Measurements from ENCODE around the gene ENTPD2.

ENTPD2 gene

DNA sequence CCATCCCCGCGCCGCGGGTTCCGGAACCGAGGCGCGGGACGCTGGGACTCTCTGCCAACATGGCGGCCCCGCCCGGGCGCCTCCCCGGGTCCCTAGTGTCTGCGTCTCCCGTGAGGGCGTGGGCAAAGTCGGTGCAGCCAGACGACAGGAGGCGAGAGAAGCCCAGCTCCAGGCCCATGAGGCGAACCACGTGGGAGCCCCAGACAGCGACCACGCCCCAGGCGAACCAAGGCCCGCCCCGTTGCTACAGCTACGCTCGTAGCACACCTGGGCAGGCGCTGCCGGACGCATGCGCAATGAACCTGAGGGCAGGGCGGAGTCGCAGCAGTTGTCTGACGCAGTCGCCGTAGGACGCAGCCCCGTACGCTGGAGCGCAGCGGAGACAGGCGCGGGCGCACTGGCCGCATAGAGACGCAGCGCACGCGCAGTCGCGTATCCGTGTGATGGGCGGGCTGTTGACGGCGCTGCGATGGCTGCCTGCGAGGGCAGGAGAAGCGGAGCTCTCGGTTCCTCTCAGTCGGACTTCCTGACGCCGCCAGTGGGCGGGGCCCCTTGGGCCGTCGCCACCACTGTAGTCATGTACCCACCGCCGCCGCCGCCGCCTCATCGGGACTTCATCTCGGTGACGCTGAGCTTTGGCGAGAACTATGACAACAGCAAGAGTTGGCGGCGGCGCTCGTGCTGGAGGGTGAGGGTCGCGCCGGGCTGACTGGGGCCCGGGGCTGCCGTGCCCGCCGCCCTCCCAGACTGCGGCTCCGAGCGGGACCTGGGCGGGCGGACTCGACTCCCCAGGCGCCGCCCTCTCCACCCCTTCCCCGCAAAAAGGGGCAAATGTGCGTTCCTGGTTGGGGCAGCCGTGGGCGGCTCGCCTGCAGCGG, 32.9 kb upstream of the ENTPD2 start, which contains the start of gene MAN1B1:
TSS of gene MAN1B1 (plus strand) at position 455 of the 878 bp plus-strand sequence. CDS start at position 470, 15 bp downstream.
- WGBS: under 1% methylated on average over 101 of the region's 101 CpGs
- Histone ChIP-seq H3K27ac (ENCODE audit: low read depth, low read length) (peak within 1 kb of the TSS; percentile 59), H3K9ac (ENCODE audit: low read depth, low read length) (peak within 1 kb of the TSS; percentile 74), H3K36me3 (ENCODE audit: insufficient read depth, low read length) (peaks cover 16% of the 10 kb centered on the region), H3K4me3 (ENCODE audit: low read length) (peak within 1 kb of the TSS; percentile 68), H3K27me3 (ENCODE audit: insufficient read depth, low read length) (peaks cover 5% of the 10 kb centered on the region), H3K4me1 (ENCODE audit: insufficient read depth, low read length) (peaks cover 13% of the 10 kb centered on the region), H3K9me3 (ENCODE audit: insufficient read depth, low read depth, low read length) (no peaks in the 10 kb centered on the region)

DNA sequence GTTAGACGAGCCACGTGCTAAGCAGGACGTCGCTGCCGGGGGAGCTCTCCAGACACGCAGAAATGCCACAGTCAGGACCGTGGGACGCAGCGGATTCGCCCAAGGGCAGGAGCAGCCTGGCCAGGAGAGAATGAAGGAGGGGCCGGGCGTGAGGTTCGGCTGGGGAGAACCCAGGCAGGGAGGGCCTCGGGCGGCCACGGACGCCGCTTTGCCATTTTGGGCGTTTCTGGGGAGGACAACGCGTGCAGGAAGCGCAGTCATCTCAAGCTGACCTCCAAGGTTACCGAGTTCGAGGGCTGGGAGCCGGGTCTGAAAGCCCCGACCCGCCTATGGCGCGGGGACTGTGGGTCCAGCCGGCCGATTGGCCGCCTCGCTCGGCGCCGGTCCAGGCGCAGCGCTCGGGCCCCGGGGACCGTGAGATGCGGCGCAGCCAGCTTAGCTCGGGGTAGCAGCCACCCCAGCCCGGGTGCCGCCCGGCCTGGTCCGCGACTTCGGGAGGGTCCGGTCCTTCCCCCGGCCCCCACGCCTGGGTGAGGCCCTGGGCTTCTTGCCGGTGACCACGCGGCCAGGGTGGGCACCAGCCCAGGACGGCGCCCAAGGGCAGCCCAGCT, 32.2 kb upstream of the ENTPD2 start:
- 6% methylated on average over 58 of the region's 58 CpGs for WGBS
- H3K36me3 ChIP-seq (ENCODE audit: insufficient read depth, low read length): peaks cover 15% of the 10 kb centered on the region
- peak overlapping the region; percentile 68 for H3K4me3 ChIP-seq (ENCODE audit: low read length)
- no peaks in the 10 kb centered on the region for H3K9me3 ChIP-seq (ENCODE audit: insufficient read depth, low read depth, low read length)
- H3K27ac ChIP-seq (ENCODE audit: low read depth, low read length): peak overlapping the region; percentile 46
- peaks cover 13% of the 10 kb centered on the region for H3K4me1 ChIP-seq (ENCODE audit: insufficient read depth, low read length)
- peaks cover 5% of the 10 kb centered on the region for H3K27me3 ChIP-seq (ENCODE audit: insufficient read depth, low read length)
- peak overlapping the region; percentile 74 for H3K9ac ChIP-seq (ENCODE audit: low read depth, low read length)

DNA sequence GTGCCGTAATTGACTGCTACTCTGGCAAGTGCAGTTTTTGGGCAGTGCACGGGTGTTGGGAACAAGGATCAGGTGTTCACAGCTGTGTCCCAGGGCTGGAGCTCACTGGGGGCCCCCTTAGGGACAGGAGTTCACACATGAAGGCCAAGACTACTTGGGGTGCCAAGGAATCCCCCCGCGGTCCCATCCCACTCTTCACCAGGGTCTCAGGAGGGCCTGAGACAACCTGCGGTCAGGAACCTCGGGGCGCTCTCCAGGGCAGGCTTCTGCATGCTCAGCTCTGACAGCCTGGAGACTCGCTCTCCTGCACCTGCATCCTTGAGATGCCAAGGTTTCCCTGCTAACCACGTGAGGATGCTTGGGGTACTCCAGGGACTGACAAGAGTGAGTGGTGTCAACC, 30.7 kb upstream of the ENTPD2 start:
- Histone ChIP-seq H3K9me3 (ENCODE audit: insufficient read depth, low read depth, low read length) (no peaks in the 10 kb centered on the region), H3K9ac (ENCODE audit: low read depth, low read length) (no peak overlapping the region), H3K27ac (ENCODE audit: low read depth, low read length) (no peak overlapping the region), H3K4me3 (ENCODE audit: low read length) (no peak overlapping the region), H3K36me3 (ENCODE audit: insufficient read depth, low read length) (peaks cover 10% of the 10 kb centered on the region), H3K4me1 (ENCODE audit: insufficient read depth, low read length) (peaks cover 13% of the 10 kb centered on the region), H3K27me3 (ENCODE audit: insufficient read depth, low read length) (peaks cover 15% of the 10 kb centered on the region)
- 82% methylated on average over 9 of the region's 9 CpGs for WGBS

- peaks cover 3% of the 10 kb centered on the region for H3K36me3 ChIP-seq (ENCODE audit: insufficient read depth, low read length)
- H3K4me3 ChIP-seq (ENCODE audit: low read length): no peak overlapping the region
- H3K27me3 ChIP-seq (ENCODE audit: insufficient read depth, low read length): peaks cover 25% of the 10 kb centered on the region
- 58% methylated on average over 12 of the region's 12 CpGs for WGBS
- no peaks in the 10 kb centered on the region for H3K9me3 ChIP-seq (ENCODE audit: insufficient read depth, low read depth, low read length)
- peak overlapping the region; percentile 24; the same call in 1 of the 2 replicates for H3K9ac ChIP-seq (ENCODE audit: low read depth, low read length)
- peaks cover 15% of the 10 kb centered on the region for H3K4me1 ChIP-seq (ENCODE audit: insufficient read depth, low read length)
- H3K27ac ChIP-seq (ENCODE audit: low read depth, low read length): no peak overlapping the region
Observed at GRCh38 chr9:137083394-137084004, 29.6 kb upstream of the ENTPD2 start.

- whole genome bisulfite sequencing: 90% methylated on average over 8 of the region's 8 CpGs
- Histone ChIP-seq H3K9me3 (ENCODE audit: insufficient read depth, low read depth, low read length) (no peaks in the 10 kb centered on the region), H3K4me3 (ENCODE audit: low read length) (no peak overlapping the region), H3K9ac (ENCODE audit: low read depth, low read length) (no peak overlapping the region), H3K4me1 (ENCODE audit: insufficient read depth, low read length) (peaks cover 15% of the 10 kb centered on the region), H3K27ac (ENCODE audit: low read depth, low read length) (no peak overlapping the region), H3K27me3 (ENCODE audit: insufficient read depth, low read length) (peaks cover 31% of the 10 kb centered on the region), H3K36me3 (ENCODE audit: insufficient read depth, low read length) (no peaks in the 10 kb centered on the region)
Observed at GRCh38 chr9:137082925-137083290, 29.0 kb upstream of the ENTPD2 start.

DNA sequence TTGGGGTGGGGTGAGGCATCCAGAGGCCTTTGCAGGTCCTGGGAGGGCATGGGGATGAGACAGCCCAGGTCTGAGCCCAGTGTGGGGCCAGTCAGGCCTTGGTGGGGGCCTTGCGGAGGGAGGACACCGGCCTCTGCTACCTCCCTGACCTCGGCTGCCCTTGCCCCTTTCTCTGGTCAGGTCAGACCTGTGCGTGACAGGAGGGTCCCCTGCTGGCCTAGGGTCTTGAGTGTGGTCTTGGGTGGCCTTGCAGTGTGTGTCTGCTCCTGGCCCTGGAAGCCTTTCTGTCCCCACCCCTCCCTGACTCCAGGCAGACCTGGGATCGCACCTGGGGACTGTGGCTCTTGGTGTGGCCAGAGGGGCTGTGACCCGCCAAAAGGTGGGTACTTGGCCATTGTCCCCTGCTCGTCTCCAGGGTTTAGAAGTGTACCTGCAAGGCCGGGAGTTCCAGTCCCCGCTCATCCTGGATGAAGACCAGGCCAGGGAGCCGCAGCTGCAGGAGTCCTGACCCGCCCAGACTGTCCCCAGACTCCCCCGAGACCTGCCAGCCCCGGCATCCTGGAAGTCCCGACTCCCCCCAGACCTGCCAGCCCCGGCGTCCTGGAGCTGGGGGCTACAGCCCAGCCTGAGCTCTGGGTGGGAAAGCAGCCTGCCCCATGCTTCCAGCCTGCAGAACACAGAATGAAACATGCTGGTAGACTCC, 28.5 kb upstream of the ENTPD2 start:
- no peak overlapping the region for H3K4me3 ChIP-seq (ENCODE audit: low read length)

GRCh38 chr9:137080260-137081122, 26.6 kb upstream of the ENTPD2 start:
- H3K36me3 ChIP-seq (ENCODE audit: insufficient read depth, low read length): no peaks in the 10 kb centered on the region
- H3K9ac ChIP-seq (ENCODE audit: low read depth, low read length): no peak overlapping the region
- 92% methylated on average over 24 of the region's 24 CpGs for WGBS
- H3K27ac ChIP-seq (ENCODE audit: low read depth, low read length): no peak overlapping the region
- peaks cover 10% of the 10 kb centered on the region; the same call in 1 of the 2 replicates for H3K4me1 ChIP-seq (ENCODE audit: insufficient read depth, low read length)
- H3K4me3 ChIP-seq (ENCODE audit: low read length): no peak overlapping the region
- no peaks in the 10 kb centered on the region for H3K9me3 ChIP-seq (ENCODE audit: insufficient read depth, low read depth, low read length)
- peaks cover 41% of the 10 kb centered on the region for H3K27me3 ChIP-seq (ENCODE audit: insufficient read depth, low read length)

More for the DNA sequence above, 28.5 kb upstream of the ENTPD2 start:
- Histone ChIP-seq H3K9me3 (ENCODE audit: insufficient read depth, low read depth, low read length) (no peaks in the 10 kb centered on the region), H3K36me3 (ENCODE audit: insufficient read depth, low read length) (no peaks in the 10 kb centered on the region), H3K27ac (ENCODE audit: low read depth, low read length) (no peak overlapping the region), H3K4me1 (ENCODE audit: insufficient read depth, low read length) (peaks cover 10% of the 10 kb centered on the region; the same call in 1 of the 2 replicates), H3K9ac (ENCODE audit: low read depth, low read length) (no peak overlapping the region), H3K27me3 (ENCODE audit: insufficient read depth, low read length) (peaks cover 35% of the 10 kb centered on the region)
- WGBS: 95% methylated on average over 16 of the region's 16 CpGs

- Histone ChIP-seq H3K9ac (ENCODE audit: low read depth, low read length) (no peak overlapping the region), H3K4me1 (ENCODE audit: insufficient read depth, low read length) (peaks cover 14% of the 10 kb centered on the region), H3K27me3 (ENCODE audit: insufficient read depth, low read length) (peaks cover 41% of the 10 kb centered on the region), H3K4me3 (ENCODE audit: low read length) (no peak overlapping the region), H3K9me3 (ENCODE audit: insufficient read depth, low read depth, low read length) (no peaks in the 10 kb centered on the region), H3K27ac (ENCODE audit: low read depth, low read length) (no peak overlapping the region), H3K36me3 (ENCODE audit: insufficient read depth, low read length) (no peaks in the 10 kb centered on the region)
- 85% methylated on average over 13 of the region's 13 CpGs for WGBS
Observed at GRCh38 chr9:137079401-137079787, 25.5 kb upstream of the ENTPD2 start.

DNA sequence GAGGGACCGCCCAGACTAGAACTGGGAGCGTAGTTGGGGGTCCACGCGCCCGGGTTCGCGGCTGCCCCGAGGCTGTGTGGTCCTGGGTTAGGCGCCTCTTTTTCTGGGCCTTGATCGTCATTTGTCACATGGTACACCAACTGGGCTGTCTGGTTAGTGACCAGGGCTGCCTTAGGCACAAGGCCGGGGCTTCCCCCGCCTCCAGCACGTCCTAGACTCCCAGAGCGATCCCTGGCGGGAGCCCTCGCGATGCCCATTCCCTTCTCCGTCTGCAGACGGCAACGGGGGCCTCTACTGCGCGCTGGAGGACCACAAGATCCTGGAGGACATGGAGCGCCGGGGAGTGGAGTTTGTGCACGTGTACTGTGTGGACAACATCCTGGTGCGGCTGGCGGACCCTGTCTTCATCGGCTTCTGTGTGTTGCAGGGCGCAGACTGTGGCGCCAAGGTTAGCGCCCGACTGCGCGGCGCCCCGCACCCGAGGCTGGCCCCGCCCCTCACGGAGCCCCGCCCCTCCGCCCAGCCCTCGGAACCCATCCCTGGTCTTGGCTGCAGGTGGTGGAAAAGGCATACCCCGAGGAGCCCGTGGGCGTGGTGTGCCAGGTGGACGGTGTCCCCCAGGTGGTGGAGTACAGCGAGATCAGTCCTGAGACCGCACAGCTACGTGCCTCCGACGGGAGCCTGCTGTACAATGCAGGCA, 25.0 kb upstream of the ENTPD2 start:
- Histone ChIP-seq H3K4me3 (ENCODE audit: low read length) (peak overlapping the region; percentile 58), H3K4me1 (ENCODE audit: insufficient read depth, low read length) (peaks cover 14% of the 10 kb centered on the region), H3K27me3 (ENCODE audit: insufficient read depth, low read length) (peaks cover 41% of the 10 kb centered on the region), H3K9me3 (ENCODE audit: insufficient read depth, low read depth, low read length) (no peaks in the 10 kb centered on the region), H3K36me3 (ENCODE audit: insufficient read depth, low read length) (no peaks in the 10 kb centered on the region), H3K27ac (ENCODE audit: low read depth, low read length) (no peak overlapping the region), H3K9ac (ENCODE audit: low read depth, low read length) (no peak overlapping the region)
- 67% methylated on average over 51 of the region's 51 CpGs for WGBS
